ENCODE results near the gene ADNP. TPM values are rescaled to one million over a fixed set of nuclear protein-coding genes. Genes with fewer than 3 reads are reported as not detected.
A peak's percentile ranks its signal among the peaks of the same experiment; 100 is the strongest.

Gene ADNP
- polyA plus RNA-seq, 2 donors = 18.3 to 33.5 TPM

DNA sequence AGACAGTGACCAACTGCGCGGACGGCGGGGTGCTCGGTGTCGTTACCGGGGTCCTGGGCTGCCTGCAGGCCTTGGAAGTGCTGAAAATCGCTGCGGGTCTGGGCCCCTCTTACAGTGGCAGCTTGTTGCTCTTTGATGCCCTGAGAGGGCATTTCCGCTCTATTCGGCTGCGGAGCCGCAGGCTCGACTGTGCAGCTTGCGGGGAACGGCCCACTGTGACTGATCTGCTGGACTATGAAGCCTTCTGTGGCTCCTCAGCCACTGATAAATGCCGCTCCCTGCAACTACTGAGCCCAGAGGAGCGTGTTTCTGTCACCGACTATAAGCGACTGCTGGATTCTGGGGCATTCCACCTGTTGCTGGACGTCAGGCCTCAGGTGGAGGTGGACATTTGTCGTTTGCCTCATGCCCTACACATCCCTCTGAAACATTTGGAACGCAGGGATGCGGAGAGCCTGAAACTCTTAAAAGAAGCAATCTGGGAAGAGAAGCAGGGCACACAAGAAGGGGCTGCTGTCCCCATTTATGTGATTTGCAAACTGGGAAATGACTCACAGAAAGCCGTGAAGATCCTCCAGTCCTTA is 28.4 kb upstream of the ADNP start:
- peak overlapping the region in 1 of 2 donors; percentile 95 for H3K27ac ChIP-seq (ENCODE audit: low read depth in 2 of 2, low read length in 1 of 2)
- H3K9me3 ChIP-seq (ENCODE audit: control insufficient read depth in 2 of 2, insufficient read depth in 1 of 2, low read depth in 1 of 2, low read length in 1 of 2) = no peaks in the 10 kb centered on the region
- 64 to 67% methylated on average over 25 of the region's 25 CpGs for WGBS, 2 donors
- no peaks in the 10 kb centered on the region for H3K27me3 ChIP-seq (ENCODE audit: control insufficient read depth in 1 of 2, insufficient read depth in 2 of 2, low read length in 2 of 2)
- peaks cover 7% of the 10 kb centered on the region in 2 donors for H3K4me1 ChIP-seq (ENCODE audit: control insufficient read depth in 2 of 2, insufficient read depth in 2 of 2, low read length in 1 of 2)
- H3K36me3 ChIP-seq (ENCODE audit: control insufficient read depth in 2 of 2, insufficient read depth in 2 of 2, low read length in 1 of 2) = peaks cover 0 to 3% of the 10 kb centered on the region in 2 donors
- peak overlapping the region; percentile 65 to 89 for H3K4me3 ChIP-seq (ENCODE audit: low read depth in 1 of 2, low read length in 2 of 2)

DNA sequence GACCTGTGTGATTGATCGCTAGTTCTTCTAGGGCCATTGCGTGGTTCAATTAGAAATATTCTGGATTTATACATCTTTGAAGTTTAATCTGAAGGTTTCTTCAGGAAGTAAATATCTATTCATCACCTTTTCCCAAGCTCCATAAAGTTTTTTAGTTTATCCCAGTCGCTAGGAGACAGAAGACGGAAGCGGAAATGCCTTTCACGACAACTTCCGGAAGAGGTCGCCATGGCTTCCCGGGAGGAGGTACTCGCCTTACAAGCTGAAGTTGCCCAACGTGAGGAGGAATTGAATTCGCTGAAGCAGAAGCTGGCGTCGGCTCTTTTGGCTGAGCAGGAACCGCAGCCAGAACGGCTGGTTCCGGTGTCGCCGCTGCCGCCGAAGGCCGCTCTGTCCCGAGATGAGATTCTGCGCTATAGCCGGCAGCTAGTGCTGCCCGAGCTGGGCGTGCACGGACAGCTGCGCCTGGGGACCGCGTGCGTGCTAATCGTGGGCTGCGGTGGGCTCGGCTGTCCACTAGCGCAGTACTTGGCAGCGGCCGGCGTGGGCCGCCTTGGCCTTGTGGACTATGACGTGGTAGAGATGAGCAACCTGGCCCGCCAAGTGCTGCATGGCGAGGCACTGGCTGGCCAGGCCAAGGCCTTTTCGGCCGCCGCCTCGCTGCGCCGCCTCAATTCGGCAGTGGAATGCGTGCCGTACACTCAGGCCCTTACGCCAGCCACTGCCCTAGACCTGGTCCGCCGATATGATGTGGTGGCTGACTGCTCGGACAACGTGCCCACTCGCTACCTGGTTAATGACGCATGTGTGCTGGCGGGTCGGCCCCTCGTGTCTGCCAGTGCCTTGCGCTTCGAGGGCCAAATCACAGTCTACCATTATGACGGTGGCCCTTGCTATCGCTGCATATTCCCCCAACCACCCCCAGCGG is 27.6 kb upstream of the ADNP start, which contains the start of gene MOCS3:
MOCS3 (plus strand) TSS at position 204 of the 928 bp plus-strand sequence; CDS start at position 229, 25 bp downstream.
- H3K27me3 ChIP-seq (ENCODE audit: control insufficient read depth in 1 of 2, insufficient read depth in 2 of 2, low read length in 2 of 2) = no peaks in the 10 kb centered on the region
- peak within 1 kb of the TSS; percentile 65 to 89 for H3K4me3 ChIP-seq (ENCODE audit: low read depth in 1 of 2, low read length in 2 of 2)
- no peaks in the 10 kb centered on the region for H3K9me3 ChIP-seq (ENCODE audit: control insufficient read depth in 2 of 2, insufficient read depth in 1 of 2, low read depth in 1 of 2, low read length in 1 of 2)
- WGBS, 2 donors = 2% methylated on average over 66 to 67 of the region's 67 CpGs
- H3K27ac ChIP-seq (ENCODE audit: low read depth in 2 of 2, low read length in 1 of 2) = peak within 1 kb of the TSS; percentile 88 to 95
- peaks cover 2 to 3% of the 10 kb centered on the region in 2 donors for H3K36me3 ChIP-seq (ENCODE audit: control insufficient read depth in 2 of 2, insufficient read depth in 2 of 2, low read length in 1 of 2)
- H3K4me1 ChIP-seq (ENCODE audit: control insufficient read depth in 2 of 2, insufficient read depth in 2 of 2, low read length in 1 of 2) = peaks cover 7% of the 10 kb centered on the region in 2 donors

DNA sequence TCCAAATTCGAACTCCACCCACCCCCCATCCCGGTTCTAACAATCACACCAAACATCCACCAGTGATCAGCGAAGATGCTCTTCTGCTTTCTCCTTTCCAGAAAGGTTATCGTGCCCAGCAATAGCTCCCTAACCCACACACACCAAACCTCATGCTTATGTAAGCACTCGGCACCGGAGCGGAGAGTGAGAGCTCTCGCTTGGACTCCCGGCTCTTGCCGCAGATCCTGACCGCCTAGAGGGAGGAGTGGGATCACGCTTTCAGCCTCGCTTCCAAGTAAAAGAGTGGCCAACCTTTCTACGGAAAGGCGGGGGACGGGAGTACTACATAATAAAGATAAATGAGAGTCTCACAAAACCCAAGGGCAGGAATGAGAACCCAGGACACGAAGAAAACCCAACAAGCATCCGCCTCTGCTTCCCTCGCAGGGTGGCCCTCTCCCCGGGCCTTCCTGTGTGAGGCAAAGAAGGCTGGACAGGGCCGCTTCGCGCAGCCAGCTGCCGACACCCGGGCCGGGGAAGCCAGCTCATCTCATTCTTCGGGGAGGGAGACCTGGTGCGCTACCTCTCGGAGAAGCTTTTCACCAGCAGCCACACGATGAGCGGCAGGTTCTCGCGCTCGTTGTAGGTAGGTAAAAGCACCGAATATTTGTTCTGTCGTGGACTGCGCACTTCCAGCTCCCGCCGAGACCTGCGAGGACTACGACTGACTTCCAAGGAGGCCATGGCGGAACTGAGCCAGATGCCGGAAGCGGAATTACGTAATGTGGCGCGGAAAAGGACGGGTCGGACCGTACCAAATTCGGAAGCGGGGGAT is 26.8 kb upstream of the ADNP start, which contains the start of gene DPM1:
DPM1 (minus strand) TSS at position 735 of the 817 bp plus-strand sequence; CDS start at position 726, 9 bp downstream.
- Histone ChIP-seq H3K36me3 (ENCODE audit: control insufficient read depth in 2 of 2, insufficient read depth in 2 of 2, low read length in 1 of 2) (peaks cover 2 to 3% of the 10 kb centered on the region in 2 donors), H3K4me3 (ENCODE audit: low read depth in 1 of 2, low read length in 2 of 2) (peak within 1 kb of the TSS; percentile 65 to 89), H3K27me3 (ENCODE audit: control insufficient read depth in 1 of 2, insufficient read depth in 2 of 2, low read length in 2 of 2) (no peaks in the 10 kb centered on the region), H3K27ac (ENCODE audit: low read depth in 2 of 2, low read length in 1 of 2) (peak within 1 kb of the TSS; percentile 88 to 95), H3K9me3 (ENCODE audit: control insufficient read depth in 2 of 2, insufficient read depth in 1 of 2, low read depth in 1 of 2, low read length in 1 of 2) (no peaks in the 10 kb centered on the region), H3K4me1 (ENCODE audit: control insufficient read depth in 2 of 2, insufficient read depth in 2 of 2, low read length in 1 of 2) (peaks cover 7% of the 10 kb centered on the region in 2 donors)
- 0% methylated on average over 52 of the region's 52 CpGs for WGBS, 2 donors

DNA sequence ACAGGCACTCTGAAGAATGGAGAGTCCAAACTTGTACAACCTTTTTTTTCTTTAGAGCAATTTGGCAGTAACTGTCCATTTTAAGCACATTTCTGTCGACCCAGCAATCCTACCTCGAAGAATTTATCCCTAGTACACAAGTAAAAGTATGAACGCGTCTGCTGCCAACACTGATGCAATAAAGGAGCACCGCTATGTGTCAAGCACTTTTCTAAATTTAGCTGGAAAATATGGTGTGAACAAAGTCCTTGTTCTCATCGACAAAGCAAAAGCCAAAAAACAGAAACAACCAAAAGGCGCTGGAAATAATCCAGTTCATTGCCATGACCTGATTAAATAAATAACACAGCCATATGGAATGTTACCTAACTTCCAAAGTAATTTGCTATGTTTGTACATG is 26.0 kb upstream of the ADNP start:
- no peak overlapping the region for H3K27ac ChIP-seq (ENCODE audit: low read depth in 2 of 2, low read length in 1 of 2)
- 16 to 17% methylated on average over 7 of the region's 7 CpGs for WGBS, 2 donors

DNA sequence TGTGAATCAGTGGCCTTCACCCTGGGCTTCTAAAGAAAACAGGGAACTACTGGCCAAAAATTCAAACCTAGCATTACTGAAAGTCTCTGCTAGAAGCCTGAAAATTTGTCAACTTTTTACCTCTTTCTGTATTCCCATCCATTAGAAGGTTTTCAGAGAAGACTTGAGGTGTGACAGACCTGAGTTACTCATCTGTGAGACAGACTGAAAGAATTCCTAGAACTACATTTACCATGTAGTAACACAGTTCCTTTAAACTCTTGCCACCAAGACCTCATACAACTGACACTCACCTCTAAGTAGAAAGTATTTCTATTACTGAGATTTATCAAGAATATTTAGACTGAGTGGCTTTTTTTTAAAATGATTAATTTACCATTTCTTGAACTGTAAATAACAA is 22.6 kb upstream of the ADNP start:
- peaks cover 4 to 9% of the 10 kb centered on the region in 2 donors for H3K36me3 ChIP-seq (ENCODE audit: control insufficient read depth in 2 of 2, insufficient read depth in 2 of 2, low read length in 1 of 2)
- no peak overlapping the region for H3K27ac ChIP-seq (ENCODE audit: low read depth in 2 of 2, low read length in 1 of 2)

More for the DNA sequence above, 26.0 kb upstream of the ADNP start:
- H3K27me3 ChIP-seq (ENCODE audit: control insufficient read depth in 1 of 2, insufficient read depth in 2 of 2, low read length in 2 of 2) = no peaks in the 10 kb centered on the region
- no peaks in the 10 kb centered on the region for H3K9me3 ChIP-seq (ENCODE audit: control insufficient read depth in 2 of 2, insufficient read depth in 1 of 2, low read depth in 1 of 2, low read length in 1 of 2)
- peaks cover 7% of the 10 kb centered on the region in 2 donors for H3K4me1 ChIP-seq (ENCODE audit: control insufficient read depth in 2 of 2, insufficient read depth in 2 of 2, low read length in 1 of 2)
- peak overlapping the region; percentile 1 to 65 for H3K4me3 ChIP-seq (ENCODE audit: low read depth in 1 of 2, low read length in 2 of 2)
- peaks cover 2 to 3% of the 10 kb centered on the region in 2 donors for H3K36me3 ChIP-seq (ENCODE audit: control insufficient read depth in 2 of 2, insufficient read depth in 2 of 2, low read length in 1 of 2)

DNA sequence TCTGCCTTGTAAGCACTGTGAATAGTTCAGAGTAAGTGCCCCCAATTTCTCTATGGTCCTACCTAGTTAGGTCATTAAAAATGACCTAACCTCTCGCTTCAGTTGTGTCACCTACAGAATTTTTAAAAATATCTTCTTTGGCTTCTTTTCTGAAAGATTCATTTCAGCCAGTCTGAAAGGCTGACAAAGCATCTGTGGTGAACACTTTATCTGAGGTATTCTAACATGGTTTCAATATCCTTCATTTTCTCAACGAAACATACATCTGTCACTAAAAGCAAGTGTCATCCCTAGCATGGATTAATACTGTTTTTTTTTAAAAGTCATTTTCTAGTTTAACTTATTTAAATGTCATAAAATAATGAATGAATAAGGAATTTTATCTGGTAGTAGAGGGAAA is 22.0 kb upstream of the ADNP start:
- H3K36me3 ChIP-seq (ENCODE audit: control insufficient read depth in 2 of 2, insufficient read depth in 2 of 2, low read length in 1 of 2) = peaks cover 4 to 9% of the 10 kb centered on the region in 2 donors
- H3K4me3 ChIP-seq (ENCODE audit: low read depth in 1 of 2, low read length in 2 of 2) = no peak overlapping the region
- no peak overlapping the region for H3K27ac ChIP-seq (ENCODE audit: low read depth in 2 of 2, low read length in 1 of 2)
- no peaks in the 10 kb centered on the region for H3K9me3 ChIP-seq (ENCODE audit: control insufficient read depth in 2 of 2, insufficient read depth in 1 of 2, low read depth in 1 of 2, low read length in 1 of 2)
- H3K27me3 ChIP-seq (ENCODE audit: control insufficient read depth in 1 of 2, insufficient read depth in 2 of 2, low read length in 2 of 2) = no peaks in the 10 kb centered on the region
- no peaks in the 10 kb centered on the region for H3K4me1 ChIP-seq (ENCODE audit: control insufficient read depth in 2 of 2, insufficient read depth in 2 of 2, low read length in 1 of 2)
- 86 to 89% methylated on average over 2 of the region's 2 CpGs for WGBS, 2 donors

More for the DNA sequence above, 22.6 kb upstream of the ADNP start:
- no peaks in the 10 kb centered on the region for H3K9me3 ChIP-seq (ENCODE audit: control insufficient read depth in 2 of 2, insufficient read depth in 1 of 2, low read depth in 1 of 2, low read length in 1 of 2)
- no peaks in the 10 kb centered on the region for H3K4me1 ChIP-seq (ENCODE audit: control insufficient read depth in 2 of 2, insufficient read depth in 2 of 2, low read length in 1 of 2)
- H3K4me3 ChIP-seq (ENCODE audit: low read depth in 1 of 2, low read length in 2 of 2) = no peak overlapping the region
- no peaks in the 10 kb centered on the region for H3K27me3 ChIP-seq (ENCODE audit: control insufficient read depth in 1 of 2, insufficient read depth in 2 of 2, low read length in 2 of 2)

DNA sequence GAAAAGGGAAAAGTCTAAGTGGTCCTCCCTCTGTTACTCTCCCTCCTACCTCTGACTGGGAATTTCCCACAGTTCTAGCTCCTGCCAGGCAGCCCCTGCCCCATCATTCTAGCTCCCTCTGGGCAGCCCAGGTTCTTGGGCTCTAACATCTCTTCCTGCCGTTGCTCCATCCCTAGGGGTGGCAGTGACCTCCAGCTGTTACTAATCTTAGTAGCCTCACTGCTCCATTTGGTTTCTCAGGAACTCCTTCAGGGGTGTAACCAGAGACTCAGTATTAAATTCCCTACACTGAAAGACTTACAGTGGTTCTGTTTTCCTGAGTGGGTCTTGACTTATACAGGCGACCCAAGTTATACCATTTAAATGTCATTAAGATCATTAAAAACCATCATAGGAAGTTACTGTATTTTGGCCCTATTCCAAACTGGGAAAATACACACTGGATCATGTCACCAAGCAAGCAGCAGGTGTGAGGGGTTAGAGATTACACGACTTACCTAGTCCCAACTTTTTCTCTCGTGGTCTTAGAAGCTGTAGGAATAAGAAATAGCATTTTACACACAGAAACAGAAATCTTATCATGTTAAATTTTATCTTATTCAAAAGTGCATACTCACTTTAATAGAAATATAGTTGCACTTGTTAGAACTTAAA is 17.0 kb upstream of the ADNP start:
- 85 to 86% methylated on average over 4 of the region's 4 CpGs for WGBS, 2 donors
- no peaks in the 10 kb centered on the region for H3K9me3 ChIP-seq (ENCODE audit: control insufficient read depth in 2 of 2, insufficient read depth in 1 of 2, low read depth in 1 of 2, low read length in 1 of 2)

DNA sequence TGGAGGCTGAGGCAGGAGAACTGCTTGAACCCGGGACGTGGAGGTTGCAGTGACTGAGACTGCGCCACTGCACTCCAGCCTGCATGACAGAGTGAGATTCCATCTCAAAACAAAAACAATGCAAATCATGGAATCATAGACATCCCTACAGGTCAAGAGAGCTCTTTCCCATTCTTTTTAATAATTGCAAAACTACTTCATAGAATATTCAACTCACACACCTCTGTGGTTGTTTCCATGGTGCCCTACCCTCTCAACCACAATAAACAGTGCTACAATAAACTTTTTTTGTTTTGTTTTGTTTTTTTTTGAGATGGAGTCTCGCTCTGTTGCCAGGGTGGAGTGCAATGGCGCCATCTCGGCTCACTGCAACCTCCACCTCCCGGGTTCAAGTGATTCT is 11.8 kb upstream of the ADNP start:
- 95 to 97% methylated on average over 7 of the region's 7 CpGs for WGBS, 2 donors
- Histone ChIP-seq H3K27me3 (ENCODE audit: control insufficient read depth in 1 of 2, insufficient read depth in 2 of 2, low read length in 2 of 2) (no peaks in the 10 kb centered on the region), H3K4me3 (ENCODE audit: low read depth in 1 of 2, low read length in 2 of 2) (no peak overlapping the region), H3K27ac (ENCODE audit: low read depth in 2 of 2, low read length in 1 of 2) (no peak overlapping the region), H3K36me3 (ENCODE audit: control insufficient read depth in 2 of 2, insufficient read depth in 2 of 2, low read length in 1 of 2) (peaks cover 9 to 24% of the 10 kb centered on the region in 2 donors), H3K4me1 (ENCODE audit: control insufficient read depth in 2 of 2, insufficient read depth in 2 of 2, low read length in 1 of 2) (no peaks in the 10 kb centered on the region), H3K9me3 (ENCODE audit: control insufficient read depth in 2 of 2, insufficient read depth in 1 of 2, low read depth in 1 of 2, low read length in 1 of 2) (no peaks in the 10 kb centered on the region)

More for the DNA sequence above, 17.0 kb upstream of the ADNP start:
- Histone ChIP-seq H3K4me1 (ENCODE audit: control insufficient read depth in 2 of 2, insufficient read depth in 2 of 2, low read length in 1 of 2) (no peaks in the 10 kb centered on the region), H3K4me3 (ENCODE audit: low read depth in 1 of 2, low read length in 2 of 2) (no peak overlapping the region), H3K36me3 (ENCODE audit: control insufficient read depth in 2 of 2, insufficient read depth in 2 of 2, low read length in 1 of 2) (peaks cover 11 to 26% of the 10 kb centered on the region in 2 donors), H3K27me3 (ENCODE audit: control insufficient read depth in 1 of 2, insufficient read depth in 2 of 2, low read length in 2 of 2) (no peaks in the 10 kb centered on the region), H3K27ac (ENCODE audit: low read depth in 2 of 2, low read length in 1 of 2) (no peak overlapping the region)

DNA sequence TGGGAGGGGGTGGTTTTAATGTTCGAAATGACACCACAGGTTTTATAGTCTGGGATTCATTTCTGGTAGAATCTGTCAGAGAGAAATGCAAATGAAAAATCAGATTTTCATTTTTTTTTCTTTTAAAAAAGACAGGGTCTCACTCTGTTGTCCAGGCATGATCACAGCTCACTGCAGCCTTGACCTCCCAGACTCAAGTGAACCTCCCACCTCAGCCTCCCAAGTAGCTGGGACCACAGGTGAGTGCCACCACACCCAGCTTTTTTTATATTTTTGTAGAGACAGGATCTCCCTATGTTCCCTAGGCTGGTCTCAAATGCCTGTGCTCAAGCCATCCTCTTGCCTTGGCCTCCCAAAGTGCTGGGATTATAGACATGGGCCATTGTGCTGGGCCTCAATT is 2.4 kb upstream of the ADNP start:
- WGBS, 2 donors = 85 to 88% methylated on average over 1 of the region's 1 CpG

More for the DNA sequence above, 2.4 kb upstream of the ADNP start:
- no peaks in the 10 kb centered on the region for H3K9me3 ChIP-seq (ENCODE audit: control insufficient read depth in 2 of 2, insufficient read depth in 1 of 2, low read depth in 1 of 2, low read length in 1 of 2)
- peaks cover 0 to 1% of the 10 kb centered on the region in 2 donors for H3K4me1 ChIP-seq (ENCODE audit: control insufficient read depth in 2 of 2, insufficient read depth in 2 of 2, low read length in 1 of 2)
- H3K4me3 ChIP-seq (ENCODE audit: low read depth in 1 of 2, low read length in 2 of 2) = no peak overlapping the region
- no peak overlapping the region for H3K27ac ChIP-seq (ENCODE audit: low read depth in 2 of 2, low read length in 1 of 2)
- H3K27me3 ChIP-seq (ENCODE audit: control insufficient read depth in 1 of 2, insufficient read depth in 2 of 2, low read length in 2 of 2) = no peaks in the 10 kb centered on the region
- no peaks in the 10 kb centered on the region for H3K36me3 ChIP-seq (ENCODE audit: control insufficient read depth in 2 of 2, insufficient read depth in 2 of 2, low read length in 1 of 2)
